CD4-positive, alpha-beta T cell (primary cell): ENCODE data around the gene SERPINA4. TPM values are rescaled to one million over a fixed set of nuclear protein-coding genes. Genes with fewer than 3 reads are reported as not detected.

Experiments used
- ATAC-seq: fragments of 200-7000 bp; cut with Tn5 transposase; one replicate; pipeline ENCODE4 v1.10.0; 2022; ENCODE audit warnings: mild to moderate bottlenecking; ENCODE audit not compliant: poor library complexity
- CTCF ChIA-PET: fragments of 350-600 bp; sonication (Branson Sonifier 250); formaldehyde crosslinking; loops from one replicate; lab custom pipeline; 2021; ENCODE audit warnings: antibody characterized with exemption, inconsistent platforms; lab: Charles Lee
- POLR2A ChIA-PET: fragments of 350-600 bp; sonication (Branson Sonifier 250); formaldehyde crosslinking; loops from one replicate; lab custom pipeline; 2021; ENCODE audit warnings: antibody characterized with exemption, inconsistent platforms; lab: Charles Lee
- DNase-seq, 14 experiments: peaks; one replicate each; pipeline ENCODE4 v3.0.0-alpha.2; 2013 to 2020; ENCODE audit warnings: mixed read lengths in 2 of 14
- H3K27ac ChIP-seq, 2 donors: one replicate each; pipeline versions ENCODE4 v1.5.1 to v1.7.0; 2013; ENCODE audit warnings: low read length in 2 of 2, low read depth in 1 of 2, mild to moderate bottlenecking in 1 of 2
- H3K27me3 ChIP-seq, 2 experiments: 1 replicate in 1 of 2; 2 replicates in 1 of 2; pipeline versions ENCODE4 v1.6.1 to v1.7.0; 2013; ENCODE audit warnings: low read length in 2 of 2, control low read depth in 1 of 2, mild to moderate bottlenecking in 1 of 2, moderate library complexity in 1 of 2; ENCODE audit not compliant: insufficient read depth in 2 of 2, control insufficient read depth in 1 of 2
- H3K36me3 ChIP-seq: one replicate; pipeline ENCODE4 v1.6.1; 2013; ENCODE audit warnings: low read length, control low read depth; ENCODE audit not compliant: insufficient read depth
- H3K4me1 ChIP-seq: one replicate; pipeline ENCODE4 v1.6.1; 2013; ENCODE audit warnings: low read length, control low read depth; ENCODE audit not compliant: insufficient read depth
- H3K4me3 ChIP-seq: one replicate; pipeline ENCODE4 v1.5.1; 2013; ENCODE audit warnings: mild to moderate bottlenecking, low read length, moderate library complexity
- H3K9me3 ChIP-seq, 2 experiments: 1 replicate in 1 of 2; 2 replicates in 1 of 2; pipeline versions ENCODE4 v1.6.1 to v1.7.0; 2013; ENCODE audit warnings: low read length in 2 of 2, mild to moderate bottlenecking in 2 of 2, control low read depth in 1 of 2, moderate library complexity in 1 of 2; ENCODE audit not compliant: control insufficient read depth in 1 of 2, insufficient read depth in 1 of 2
- H3K27ac Mint-ChIP-seq: one replicate; pipeline ENCODE4 v1.8.0; 2020; ENCODE audit warnings: mixed read lengths
- H3K27me3 Mint-ChIP-seq: one replicate; pipeline ENCODE4 v1.8.0; 2021; ENCODE audit warnings: mixed read lengths
- H3K36me3 Mint-ChIP-seq: one replicate; pipeline ENCODE4 v1.8.0; 2021; ENCODE audit warnings: low read depth, mixed read lengths
- H3K4me1 Mint-ChIP-seq: one replicate; pipeline ENCODE4 v1.8.0; 2021; ENCODE audit warnings: low read depth, mixed read lengths
- H3K4me3 Mint-ChIP-seq: one replicate; pipeline ENCODE4 v1.8.0; 2020; ENCODE audit warnings: mild to moderate bottlenecking, mixed read lengths
- H3K9me3 Mint-ChIP-seq: one replicate; pipeline ENCODE4 v1.8.0; 2020; ENCODE audit warnings: mixed read lengths
- CTCF ChIP-seq: fragments of 200-600 bp; IDR thresholded peaks from one replicate; pipeline ENCODE4 v1.8.0; 2022; ENCODE audit warnings: antibody characterized with exemption, mild to moderate bottlenecking
- intact Hi-C, 2 experiments: fragments of 100-400 bp; cut with DNase I in 1 of 2; cut with micrococcal nuclease in 1 of 2; formaldehyde crosslinking; loops; one replicate each; pipeline versions ENCODE4 v1.15.1 to v1.9.0; 2023 to 2025; cut with DNase I, micrococcal nuclease
- total RNA-seq, 174 experiments: library from RNA in 2 of 174; stranded (reverse) in 2 of 174; gene quantifications; one replicate each; pipeline ENCODE4 v1.2.3 and lab custom pipeline; 2021 to 2026

The SERPINA4 gene
- total RNA-seq, 2 experiments from 2014 or later: not detected

GRCh38 chr14:94524093-94524492 lies 37.1 kb upstream of the SERPINA4 start:
- H3K27me3 ChIP-seq: no peaks in the 10 kb centered on the region
- no peak for ATAC-seq
- DNase-seq: no peak
- peaks cover 0 to 13% of the 10 kb centered on the region in 2 experiments for H3K9me3 ChIP-seq
- Mint-ChIP-seq H3K4me3 (no peak overlapping the region), H3K27me3 (peaks cover 38% of the 10 kb centered on the region), H3K4me1 (no peaks in the 10 kb centered on the region), H3K9me3 (peaks cover 2% of the 10 kb centered on the region), H3K27ac (no peak overlapping the region), H3K36me3 (no peaks in the 10 kb centered on the region)
- intact Hi-C loops: no loop called here
- no peak for TF ChIP-seq CTCF
- ChIA-PET CTCF (no interaction called here), POLR2A (no interaction called here)
- H3K4me1 ChIP-seq: no peaks in the 10 kb centered on the region
- no peak overlapping the region for H3K27ac ChIP-seq
- H3K36me3 ChIP-seq: no peaks in the 10 kb centered on the region
- no peak overlapping the region for H3K4me3 ChIP-seq

DNA sequence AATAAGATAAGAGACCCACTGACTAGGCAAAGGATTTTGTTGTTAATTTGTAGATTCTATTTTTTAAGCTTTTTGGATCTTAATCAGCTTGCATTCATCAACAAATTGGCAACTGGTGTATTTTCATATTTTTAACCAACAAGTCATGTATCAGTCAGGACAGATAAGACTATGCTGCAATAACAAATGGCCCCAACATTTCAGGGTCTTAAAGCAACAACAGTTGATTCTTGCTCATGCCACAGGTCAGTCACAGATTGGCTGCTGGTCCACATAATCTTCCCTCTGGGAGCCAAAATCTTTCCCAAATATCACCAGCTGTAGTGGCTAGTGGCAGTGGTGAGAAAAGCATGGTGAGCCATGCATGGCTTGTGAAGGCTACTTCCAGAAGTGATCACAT lies 30.1 kb upstream of the SERPINA4 start:
- Mint-ChIP-seq H3K36me3 (no peaks in the 10 kb centered on the region), H3K4me1 (no peaks in the 10 kb centered on the region), H3K9me3 (no peaks in the 10 kb centered on the region), H3K27me3 (peaks cover 32% of the 10 kb centered on the region), H3K27ac (no peak overlapping the region), H3K4me3 (no peak overlapping the region)
- ChIA-PET CTCF (no interaction called here), POLR2A (no interaction called here)
- no peak for ATAC-seq
- TF ChIP-seq CTCF: no peak
- no peaks in the 10 kb centered on the region for H3K36me3 ChIP-seq
- peaks cover 0 to 4% of the 10 kb centered on the region in 2 experiments for H3K27me3 ChIP-seq
- no peak for DNase-seq
- H3K4me3 ChIP-seq: no peak overlapping the region
- intact Hi-C loops: no loop called here
- H3K9me3 ChIP-seq: peaks cover 0 to 3% of the 10 kb centered on the region in 2 experiments
- H3K4me1 ChIP-seq: no peaks in the 10 kb centered on the region
- H3K27ac ChIP-seq: no peak overlapping the region

- Mint-ChIP-seq H3K36me3 (no peaks in the 10 kb centered on the region), H3K4me1 (no peaks in the 10 kb centered on the region), H3K27ac (no peak overlapping the region), H3K9me3 (no peaks in the 10 kb centered on the region), H3K4me3 (no peak overlapping the region), H3K27me3 (peaks cover 30% of the 10 kb centered on the region)
- peaks cover 0 to 3% of the 10 kb centered on the region in 2 experiments for H3K9me3 ChIP-seq
- no peaks in the 10 kb centered on the region for H3K4me1 ChIP-seq
- peaks cover 0 to 8% of the 10 kb centered on the region in 2 experiments for H3K27me3 ChIP-seq
- H3K36me3 ChIP-seq: no peaks in the 10 kb centered on the region
- ChIA-PET CTCF (no interaction called here), POLR2A (no interaction called here)
- intact Hi-C loops: no loop called here
- ATAC-seq (no peak), DNase-seq (no peak)
- no peak overlapping the region for H3K27ac ChIP-seq
- no peak for TF ChIP-seq CTCF
- no peak overlapping the region for H3K4me3 ChIP-seq
Measured at GRCh38 chr14:94532447-94532846, 28.8 kb upstream of the SERPINA4 start.
